ENCODE results near the gene TSNAXIP1. TPM values are rescaled to one million over a fixed set of nuclear protein-coding genes. Genes with fewer than 3 reads are reported as not detected.

Gene TSNAXIP1
- total and polyA plus RNA-seq, 4 donors, result 0.09 to 1.5 (median 0.69) TPM

DNA sequence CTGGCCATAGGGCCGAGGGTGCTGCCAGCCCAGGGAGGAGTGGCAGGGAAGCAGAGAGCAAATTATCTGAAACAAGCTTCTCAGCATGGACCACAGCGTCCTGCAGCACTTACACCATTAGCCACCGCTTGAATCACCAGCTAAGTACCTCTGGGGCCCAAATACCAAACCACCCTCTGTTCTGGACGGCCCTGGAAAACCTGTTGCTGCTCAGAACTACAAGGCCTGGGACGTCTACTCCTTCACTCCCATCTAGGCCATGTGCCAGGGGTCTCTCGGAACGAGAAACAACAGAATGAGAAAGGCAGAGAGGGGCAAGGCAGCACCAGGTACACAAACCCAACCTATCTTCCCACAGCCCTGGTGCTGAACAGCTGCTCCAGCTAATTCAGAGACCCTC, 47.7 kb upstream of the TSNAXIP1 start:
- no peak overlapping the region for H3K27ac ChIP-seq (ENCODE audit: low read depth in 1 of 2, low read length in 2 of 2)
- no peak overlapping the region for H3K9ac ChIP-seq (ENCODE audit: low read depth in 1 of 2, low read length in 2 of 2)
- no peaks in the 10 kb centered on the region for H3K27me3 ChIP-seq (ENCODE audit: control insufficient read depth in 4 of 4, insufficient read depth in 4 of 4, low read length in 3 of 4)
- H3K9me3 ChIP-seq (ENCODE audit: control insufficient read depth in 4 of 4, low read length in 3 of 4), result no peaks in the 10 kb centered on the region
- TF ChIP-seq EGR1 (IDR thresholded peaks at IDR 0.05; ENCODE audit: low read depth in 2 of 2) (no peak), YY1 (IDR thresholded peaks at IDR 0.05) (no peak), RXRA (IDR thresholded peaks at IDR 0.05) (no peak), FOXA1 (IDR thresholded peaks at IDR 0.05) (no peak), GABPA (IDR thresholded peaks at IDR 0.05 in 1 of 2, conservative IDR thresholded peaks at IDR 0.05 in 1 of 2) (no peak), FOXA2 (IDR thresholded peaks at IDR 0.05) (no peak), TAF1 (conservative IDR thresholded peaks at IDR 0.05) (no peak), HNF4G (IDR thresholded peaks at IDR 0.05) (no peak), SP1 (IDR thresholded peaks at IDR 0.05) (no peak), JUND (IDR thresholded peaks at IDR 0.05) (no peak), ZBTB33 (IDR thresholded peaks at IDR 0.05) (no peak), HNF4A (conservative IDR thresholded peaks at IDR 0.05) (no peak), RAD21 (IDR thresholded peaks at IDR 0.05) (no peak), NR2F2 (IDR thresholded peaks at IDR 0.05) (no peak)
- TF ChIP-seq, protein P1, sequence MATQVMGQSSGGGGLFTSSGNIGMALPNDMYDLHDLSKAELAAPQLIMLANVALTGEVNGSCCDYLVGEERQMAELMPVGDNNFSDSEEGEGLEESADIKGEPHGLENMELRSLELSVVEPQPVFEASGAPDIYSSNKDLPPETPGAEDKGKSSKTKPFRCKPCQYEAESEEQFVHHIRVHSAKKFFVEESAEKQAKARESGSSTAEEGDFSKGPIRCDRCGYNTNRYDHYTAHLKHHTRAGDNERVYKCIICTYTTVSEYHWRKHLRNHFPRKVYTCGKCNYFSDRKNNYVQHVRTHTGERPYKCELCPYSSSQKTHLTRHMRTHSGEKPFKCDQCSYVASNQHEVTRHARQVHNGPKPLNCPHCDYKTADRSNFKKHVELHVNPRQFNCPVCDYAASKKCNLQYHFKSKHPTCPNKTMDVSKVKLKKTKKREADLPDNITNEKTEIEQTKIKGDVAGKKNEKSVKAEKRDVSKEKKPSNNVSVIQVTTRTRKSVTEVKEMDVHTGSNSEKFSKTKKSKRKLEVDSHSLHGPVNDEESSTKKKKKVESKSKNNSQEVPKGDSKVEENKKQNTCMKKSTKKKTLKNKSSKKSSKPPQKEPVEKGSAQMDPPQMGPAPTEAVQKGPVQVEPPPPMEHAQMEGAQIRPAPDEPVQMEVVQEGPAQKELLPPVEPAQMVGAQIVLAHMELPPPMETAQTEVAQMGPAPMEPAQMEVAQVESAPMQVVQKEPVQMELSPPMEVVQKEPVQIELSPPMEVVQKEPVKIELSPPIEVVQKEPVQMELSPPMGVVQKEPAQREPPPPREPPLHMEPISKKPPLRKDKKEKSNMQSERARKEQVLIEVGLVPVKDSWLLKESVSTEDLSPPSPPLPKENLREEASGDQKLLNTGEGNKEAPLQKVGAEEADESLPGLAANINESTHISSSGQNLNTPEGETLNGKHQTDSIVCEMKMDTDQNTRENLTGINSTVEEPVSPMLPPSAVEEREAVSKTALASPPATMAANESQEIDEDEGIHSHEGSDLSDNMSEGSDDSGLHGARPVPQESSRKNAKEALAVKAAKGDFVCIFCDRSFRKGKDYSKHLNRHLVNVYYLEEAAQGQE (IDR thresholded peaks at IDR 0.05), result no peak
- TF ChIP-seq, protein P2, sequence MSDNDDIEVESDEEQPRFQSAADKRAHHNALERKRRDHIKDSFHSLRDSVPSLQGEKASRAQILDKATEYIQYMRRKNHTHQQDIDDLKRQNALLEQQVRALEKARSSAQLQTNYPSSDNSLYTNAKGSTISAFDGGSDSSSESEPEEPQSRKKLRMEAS (IDR thresholded peaks at IDR 0.05), result no peak
- TF ChIP-seq, protein P3, sequence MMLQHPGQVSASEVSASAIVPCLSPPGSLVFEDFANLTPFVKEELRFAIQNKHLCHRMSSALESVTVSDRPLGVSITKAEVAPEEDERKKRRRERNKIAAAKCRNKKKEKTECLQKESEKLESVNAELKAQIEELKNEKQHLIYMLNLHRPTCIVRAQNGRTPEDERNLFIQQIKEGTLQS (IDR thresholded peaks at IDR 0.05), result no peak
- TF ChIP-seq, protein P4, sequence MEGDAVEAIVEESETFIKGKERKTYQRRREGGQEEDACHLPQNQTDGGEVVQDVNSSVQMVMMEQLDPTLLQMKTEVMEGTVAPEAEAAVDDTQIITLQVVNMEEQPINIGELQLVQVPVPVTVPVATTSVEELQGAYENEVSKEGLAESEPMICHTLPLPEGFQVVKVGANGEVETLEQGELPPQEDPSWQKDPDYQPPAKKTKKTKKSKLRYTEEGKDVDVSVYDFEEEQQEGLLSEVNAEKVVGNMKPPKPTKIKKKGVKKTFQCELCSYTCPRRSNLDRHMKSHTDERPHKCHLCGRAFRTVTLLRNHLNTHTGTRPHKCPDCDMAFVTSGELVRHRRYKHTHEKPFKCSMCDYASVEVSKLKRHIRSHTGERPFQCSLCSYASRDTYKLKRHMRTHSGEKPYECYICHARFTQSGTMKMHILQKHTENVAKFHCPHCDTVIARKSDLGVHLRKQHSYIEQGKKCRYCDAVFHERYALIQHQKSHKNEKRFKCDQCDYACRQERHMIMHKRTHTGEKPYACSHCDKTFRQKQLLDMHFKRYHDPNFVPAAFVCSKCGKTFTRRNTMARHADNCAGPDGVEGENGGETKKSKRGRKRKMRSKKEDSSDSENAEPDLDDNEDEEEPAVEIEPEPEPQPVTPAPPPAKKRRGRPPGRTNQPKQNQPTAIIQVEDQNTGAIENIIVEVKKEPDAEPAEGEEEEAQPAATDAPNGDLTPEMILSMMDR (IDR thresholded peaks at IDR 0.05; ENCODE audit: low read depth, low read length, missing input control), result no peak
- DNase-seq (ENCODE audit: low spot score), result no peak
- H3K4me1 ChIP-seq (ENCODE audit: control insufficient read depth in 4 of 4, insufficient read depth in 4 of 4, low read length in 3 of 4), result peaks cover 2 to 33% (median 17%) of the 10 kb centered on the region in 4 donors
- H3K4me3 ChIP-seq (ENCODE audit: low read depth in 1 of 3, low read length in 3 of 3), result no peak overlapping the region
- WGBS, result 90% methylated on average over 7 of the region's 7 CpGs
- peaks cover 3 to 30% (median 4%) of the 10 kb centered on the region in 4 donors for H3K36me3 ChIP-seq (ENCODE audit: control insufficient read depth in 4 of 4, insufficient read depth in 3 of 4, low read depth in 1 of 4, low read length in 3 of 4)
